Activated CD8-positive, alpha-beta memory T cell treated with anti-CD3 and anti-CD28 coated beads for 24 hours (primary cell): ENCODE data around the gene MESD.
A peak's percentile ranks its signal among the peaks of the same experiment; 100 is the strongest.

ENCODE experiments used
- DNase-seq: peaks from one replicate; pipeline ENCODE4 v3.0.0-alpha.2; 2020

Gene MESD

GRCh38 chr15:80932513-80932815 lies 57.2 kb downstream of the MESD start:
- no peak for DNase-seq

- DNase-seq: no peak
Measured at GRCh38 chr15:80931721-80932512, 57.7 kb downstream of the MESD start.

- DNase-seq: no peak
Measured at GRCh38 chr15:80931191-80931590, 58.4 kb downstream of the MESD start.

GRCh38 chr15:80929689-80930088 lies 59.9 kb downstream of the MESD start:
- no peak for DNase-seq

- DNase-seq: no peak
Measured at GRCh38 chr15:80929225-80929624, 60.4 kb downstream of the MESD start.

- DNase-seq: no peak
Measured at GRCh38 chr15:80926126-80926525, 63.5 kb downstream of the MESD start.

- DNase-seq: no peak
Measured at GRCh38 chr15:80925597-80926059, 64.0 kb downstream of the MESD start.

GRCh38 chr15:80924278-80924677 lies 65.3 kb downstream of the MESD start:
- DNase-seq: no peak

- no peak for DNase-seq
Measured at GRCh38 chr15:80923668-80924067, 66.0 kb downstream of the MESD start.

GRCh38 chr15:80921736-80922410 lies 67.7 kb downstream of the MESD start:
- DNase-seq: no peak

- peak; percentile 62 for DNase-seq
Measured at GRCh38 chr15:80920271-80920699, 69.3 kb downstream of the MESD start.

- DNase-seq: no peak
Measured at GRCh38 chr15:80918196-80918783, 71.3 kb downstream of the MESD start.

GRCh38 chr15:80916056-80916455 lies 73.6 kb downstream of the MESD start:
- no peak for DNase-seq

- no peak for DNase-seq
Measured at GRCh38 chr15:80915472-80915871, 74.1 kb downstream of the MESD start.

- no peak for DNase-seq
Measured at GRCh38 chr15:80913541-80913940, 76.1 kb downstream of the MESD start.

- DNase-seq: no peak
Measured at GRCh38 chr15:80912673-80913072, 76.9 kb downstream of the MESD start.

- no peak for DNase-seq
Measured at GRCh38 chr15:80911821-80912220, 77.8 kb downstream of the MESD start.

GRCh38 chr15:80906159-80906766 lies 83.4 kb downstream of the MESD start:
- no peak for DNase-seq

GRCh38 chr15:80904998-80905397 lies 84.6 kb downstream of the MESD start:
- DNase-seq: no peak

GRCh38 chr15:80902298-80902801 lies 87.3 kb downstream of the MESD start:
- no peak for DNase-seq

- no peak for DNase-seq
Measured at GRCh38 chr15:80898040-80898439, 91.6 kb downstream of the MESD start.
